NK-92 (cell line): ENCODE measurements around the gene ZNF25.
"Not testable (repeated sequence)": the region's sequence is repeated elsewhere in the genome, so short reads cannot be mapped to it uniquely, and the experiment has no call there.

Experiments
- DNase-seq: peaks from one replicate; lab custom pipeline; 2025; ENCODE audit not compliant: unreplicated experiment; lab: John Stamatoyannopoulos, UW

Gene ZNF25

GRCh38 chr10:37948210-37948609, 28.2 kb downstream of the ZNF25 start:
- DNase-seq = no peak

GRCh38 chr10:37947526-37947925, 28.9 kb downstream of the ZNF25 start:
- DNase-seq = no peak

GRCh38 chr10:37937864-37938263, 38.6 kb downstream of the ZNF25 start:
- DNase-seq = no peak

- no peak for DNase-seq
Measured at GRCh38 chr10:37934791-37935190, 41.7 kb downstream of the ZNF25 start.

GRCh38 chr10:37930423-37930822, 46.0 kb downstream of the ZNF25 start:
- no peak for DNase-seq

GRCh38 chr10:37908165-37908564, 68.3 kb downstream of the ZNF25 start:
- DNase-seq = not testable (repeated sequence)

- no peak for DNase-seq
Measured at GRCh38 chr10:37906382-37906781, 70.1 kb downstream of the ZNF25 start.
